HEK293 (cell line): ENCODE results near the gene DLX3.
A peak's percentile ranks its signal among the peaks of the same experiment; 100 is the strongest.

Experiments used
- CTCF ChIA-PET: fragments of 350-600 bp; formaldehyde crosslinking; extraction: SDS; loops from one replicate; lab custom pipeline; 2021; ENCODE audit warnings: antibody characterized with exemption; lab: Yijun Ruan, JAX
- POLR2A ChIA-PET: fragments of 300-600 bp; formaldehyde crosslinking; extraction: SDS; loops from one replicate; lab custom pipeline; 2020; ENCODE audit warnings: antibody characterized with exemption, inconsistent platforms; lab: Yijun Ruan, JAX
- H3K27ac ChIP-seq: fragments of 200-500 bp; sonication (Bioruptor generic); 2 replicates; pipeline ENCODE4 v1.5.1; 2014; ENCODE audit warnings: low read depth, low read length, control low read depth, inconsistent platforms; ENCODE audit errors: extremely low read depth
- H3K36me3 ChIP-seq, 2 experiments: fragments of 200-500 bp in 1 of 2; sonication (Bioruptor generic) in 1 of 2; 1 replicate in 1 of 2; 2 replicates in 1 of 2; pipeline ENCODE4 v1.5.1; 2014 to 2017; ENCODE audit warnings: inconsistent platforms in 2 of 2, low read length in 2 of 2; ENCODE audit not compliant: control insufficient read depth in 2 of 2, insufficient read depth in 1 of 2
- H3K4me1 ChIP-seq: fragments of 200-500 bp; sonication (Bioruptor generic); 2 replicates; pipeline ENCODE4 v1.5.1; 2014; ENCODE audit warnings: mild to moderate bottlenecking, low read length, inconsistent platforms; ENCODE audit not compliant: control insufficient read depth, insufficient read depth
- H3K4me3 ChIP-seq: 2 replicates; pipeline ENCODE4 v1.5.1; 2011; ENCODE audit warnings: low read depth, mild to moderate bottlenecking, control low read depth, low read length, moderate library complexity
- H3K9me3 ChIP-seq: fragments of 200-500 bp; sonication (Bioruptor generic); 2 replicates; pipeline ENCODE4 v1.5.1; 2014; ENCODE audit warnings: low read depth, low read length, inconsistent platforms; ENCODE audit not compliant: control insufficient read depth, insufficient read depth
- EGR2 ChIP-seq: fragments of 450-650 bp; formaldehyde crosslinking; IDR thresholded peaks from 2 replicates; pipeline ENCODE4 v1.5.1; 2016; ENCODE audit warnings: low read depth, missing biosample characterization, missing genetic modification characterization
- ELK4 ChIP-seq: IDR thresholded peaks from 2 replicates; pipeline ENCODE4 v1.6.1; 2011; ENCODE audit warnings: mild to moderate bottlenecking, low read depth, low read length, borderline replicate concordance
- RBAK ChIP-seq: fragments of 450-650 bp; formaldehyde crosslinking; IDR thresholded peaks from 2 replicates; pipeline ENCODE4 v1.5.1; 2016; ENCODE audit warnings: missing biosample characterization, missing genetic modification characterization
- YY1 ChIP-seq: fragments of 450-650 bp; formaldehyde crosslinking; IDR thresholded peaks from 2 replicates; pipeline ENCODE4 v1.5.1; 2018; ENCODE audit warnings: missing biosample characterization, missing genetic modification characterization
- ZFHX2 ChIP-seq: fragments of 450-650 bp; formaldehyde crosslinking; conservative IDR thresholded peaks from 2 replicates; pipeline ENCODE4 v1.5.1; 2016; ENCODE audit warnings: missing biosample characterization, missing genetic modification characterization
- ZFP37 ChIP-seq: fragments of 450-650 bp; formaldehyde crosslinking; IDR thresholded peaks from 2 replicates; pipeline ENCODE4 v1.5.1; 2016; ENCODE audit warnings: missing biosample characterization, missing genetic modification characterization
- ZFP41 ChIP-seq: fragments of 450-650 bp; formaldehyde crosslinking; IDR thresholded peaks from 2 replicates; pipeline ENCODE4 v1.5.1; 2016; ENCODE audit warnings: missing biosample characterization, missing genetic modification characterization, borderline replicate concordance
- ZNF202 ChIP-seq: fragments of 450-650 bp; formaldehyde crosslinking; IDR thresholded peaks from 2 replicates; pipeline ENCODE4 v1.5.1; 2016; ENCODE audit warnings: missing biosample characterization, missing genetic modification characterization, borderline replicate concordance
- ZNF24 ChIP-seq: fragments of 450-650 bp; formaldehyde crosslinking; IDR thresholded peaks from 2 replicates; pipeline ENCODE4 v1.5.1; 2016; ENCODE audit warnings: missing biosample characterization, missing genetic modification characterization
- ZNF391 ChIP-seq: fragments of 450-650 bp; formaldehyde crosslinking; IDR thresholded peaks from 2 replicates; pipeline ENCODE4 v1.5.1; 2016; ENCODE audit warnings: low read depth, missing biosample characterization, missing genetic modification characterization, borderline replicate concordance
- ZNF449 ChIP-seq: fragments of 450-650 bp; formaldehyde crosslinking; IDR thresholded peaks from 2 replicates; pipeline ENCODE4 v1.5.1; 2017; ENCODE audit warnings: missing biosample characterization, mild to moderate bottlenecking, missing genetic modification characterization, moderate library complexity
- ZNF600 ChIP-seq: fragments of 450-650 bp; formaldehyde crosslinking; IDR thresholded peaks from 2 replicates; pipeline ENCODE4 v1.5.1; 2016; ENCODE audit warnings: missing biosample characterization, missing genetic modification characterization
- ZNF629 ChIP-seq: fragments of 450-650 bp; formaldehyde crosslinking; IDR thresholded peaks from 2 replicates; pipeline ENCODE4 v1.5.1; 2017; ENCODE audit warnings: missing biosample characterization, missing genetic modification characterization
- ZNF639 ChIP-seq: fragments of 450-650 bp; formaldehyde crosslinking; IDR thresholded peaks from 2 replicates; pipeline ENCODE4 v1.5.1; 2016; ENCODE audit warnings: missing biosample characterization, missing genetic modification characterization
- ZNF747 ChIP-seq: fragments of 450-650 bp; formaldehyde crosslinking; IDR thresholded peaks from 2 replicates; pipeline ENCODE4 v1.5.1; 2016; ENCODE audit warnings: missing biosample characterization, missing genetic modification characterization
- ZNF785 ChIP-seq: fragments of 450-650 bp; formaldehyde crosslinking; IDR thresholded peaks from 2 replicates; pipeline ENCODE4 v1.5.1; 2016; ENCODE audit warnings: missing biosample characterization, missing genetic modification characterization
- ZNF843 ChIP-seq: fragments of 450-650 bp; formaldehyde crosslinking; IDR thresholded peaks from 2 replicates; pipeline ENCODE4 v1.5.1; 2016; ENCODE audit warnings: missing biosample characterization, missing genetic modification characterization
- ZSCAN4 ChIP-seq: fragments of 450-650 bp; formaldehyde crosslinking; IDR thresholded peaks from 2 replicates; pipeline ENCODE4 v1.5.1; 2017; ENCODE audit warnings: missing biosample characterization, missing genetic modification characterization
- TF ChIP-seq, protein P1 (sequence below): fragments of 450-650 bp; formaldehyde crosslinking; optimal IDR thresholded peaks from 2 replicates; pipeline ENCODE3; 2016; ENCODE audit warnings: missing biosample characterization, mild to moderate bottlenecking, missing genetic modification characterization

Gene DLX3

DNA sequence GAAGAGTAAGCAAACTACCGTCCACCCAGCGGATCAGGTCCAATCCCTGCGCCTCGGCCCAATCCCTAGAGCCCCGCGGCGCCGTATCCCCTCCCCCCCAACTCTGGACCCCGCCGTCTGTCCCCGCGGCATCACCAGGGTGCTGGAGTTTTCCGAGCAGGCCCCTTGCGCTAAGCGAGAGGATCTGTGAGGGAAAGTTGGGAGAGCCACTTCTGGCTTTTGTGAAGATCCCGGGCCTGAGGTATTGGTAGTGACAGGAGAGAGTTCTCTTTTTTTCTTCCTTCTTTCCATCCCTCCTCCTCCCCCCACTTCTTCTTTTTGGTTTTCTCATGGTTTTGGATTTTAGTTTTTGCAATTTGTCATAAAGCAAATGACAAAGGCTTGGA lies 29.5 kb downstream of the DLX3 start (continued):
- TF ChIP-seq ZFP41 (no peak), RBAK (tag by site-specific recombination) (no peak), ZNF24 (no peak), YY1 (no peak)
- TF ChIP-seq, all 188 proteins: peak for 0

- no peak overlapping the region for H3K27ac ChIP-seq
- H3K4me1 ChIP-seq = no peaks in the 10 kb centered on the region
- H3K4me3 ChIP-seq = no peak overlapping the region
- CTCF ChIA-PET = interaction anchor here (1.7 to 4.4 kb wide), 3 partner anchors 12 to 32 kb away, joined by 9 to 21 read pairs (median 18); no protein-coding TSS in a partner anchor
- H3K9me3 ChIP-seq = no peaks in the 10 kb centered on the region
- TF ChIP-seq ZFP37 (tag by site-specific recombination) (no peak), ZNF449 (no peak), ZNF639 (no peak), ZNF843 (no peak)
- TF ChIP-seq, all 188 proteins: peak for 0
- no peaks in the 10 kb centered on the region for H3K36me3 ChIP-seq
- POLR2A ChIA-PET = interaction anchor here (1.1 kb wide), 1 partner anchor 30 kb away, joined by 6 read pairs; the partner anchor contains the start of gene DLX3
These were observed 30.1 kb downstream of the DLX3 start for GRCh38 chr17:49964769-49965523.

DNA sequence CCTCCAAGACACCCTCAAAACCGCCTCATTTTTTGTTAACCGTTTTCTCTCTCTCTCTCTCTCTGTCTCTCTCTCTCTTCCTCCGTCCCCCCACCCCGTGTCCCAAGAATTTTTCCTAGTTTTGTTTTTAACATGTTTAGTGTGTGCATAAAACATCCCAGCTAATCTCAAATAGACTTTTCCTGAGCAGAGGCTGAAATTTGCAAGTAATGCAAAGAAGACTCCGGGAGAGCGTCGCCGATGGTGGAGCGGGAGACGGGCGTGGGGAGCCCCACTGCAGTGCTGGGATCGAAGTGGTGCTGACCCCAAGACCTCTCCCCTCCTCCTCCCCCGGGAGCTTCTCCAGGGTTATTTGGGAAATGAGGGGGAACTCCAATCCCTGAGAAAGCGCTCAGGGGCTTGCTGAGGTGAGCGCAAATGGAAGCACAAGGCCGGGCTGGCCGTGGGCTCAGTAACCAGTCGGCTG lies 30.7 kb downstream of the DLX3 start:
- POLR2A ChIA-PET = interaction anchor here (1.1 kb wide), 1 partner anchor 30 kb away, joined by 6 read pairs; the partner anchor contains the start of gene DLX3
- TF ChIP-seq ELK4 (no peak), ZNF629 (no peak)
- Histone ChIP-seq H3K9me3 (no peaks in the 10 kb centered on the region), H3K4me3 (no peak overlapping the region), H3K4me1 (no peaks in the 10 kb centered on the region), H3K27ac (no peak overlapping the region), H3K36me3 (no peaks in the 10 kb centered on the region)
- CTCF ChIA-PET = interaction anchor here (1.7 to 4.4 kb wide), 2 partner anchors 12 to 33 kb away, joined by 9 to 18 read pairs; no protein-coding TSS in a partner anchor

DNA sequence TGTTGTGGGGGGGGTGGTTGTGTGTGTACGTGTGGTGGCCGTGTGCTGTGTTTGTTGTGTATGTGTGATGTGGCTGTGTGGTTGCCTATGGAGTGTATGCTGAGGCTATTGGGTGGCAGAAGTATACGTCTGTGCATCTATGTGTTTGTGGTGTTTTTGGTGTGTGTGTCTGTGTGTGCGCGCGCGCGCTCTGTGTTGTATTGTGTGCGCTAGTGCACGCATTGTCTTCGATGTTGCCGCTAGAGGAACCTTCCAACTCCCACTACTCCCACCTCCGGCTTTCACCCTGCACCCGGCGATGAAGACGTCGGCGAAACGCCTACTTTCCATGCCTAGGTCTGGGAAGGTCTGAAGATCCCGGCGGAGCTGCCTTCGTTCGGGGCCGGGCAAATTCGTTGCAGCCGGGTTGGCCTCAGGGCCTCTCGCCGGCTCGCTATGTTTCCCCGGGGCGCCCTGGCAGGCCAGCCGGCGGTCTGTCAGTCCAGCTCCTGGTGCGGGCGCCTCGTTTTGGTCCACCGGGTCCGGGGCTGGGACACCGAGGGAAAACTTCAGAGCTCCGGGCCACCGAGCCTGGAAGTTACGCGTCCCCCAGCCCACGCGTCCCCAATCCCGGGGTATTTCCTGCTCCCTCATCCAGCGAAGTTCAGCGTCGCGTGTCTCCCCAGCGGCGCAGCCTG lies 31.3 kb downstream of the DLX3 start:
- H3K4me3 ChIP-seq = no peak overlapping the region
- peak; percentile 74 for TF ChIP-seq ZSCAN4 (tag by site-specific recombination)
- TF ChIP-seq ZNF747 = 0 out of 2 replicates have a peak, but pooled peaks have one; percentile 29
- TF ChIP-seq ZNF391 (tag by site-specific recombination) = no peak
- no peak for TF ChIP-seq ZNF843
- TF ChIP-seq YY1 = no peak
- TF ChIP-seq, protein P1, sequence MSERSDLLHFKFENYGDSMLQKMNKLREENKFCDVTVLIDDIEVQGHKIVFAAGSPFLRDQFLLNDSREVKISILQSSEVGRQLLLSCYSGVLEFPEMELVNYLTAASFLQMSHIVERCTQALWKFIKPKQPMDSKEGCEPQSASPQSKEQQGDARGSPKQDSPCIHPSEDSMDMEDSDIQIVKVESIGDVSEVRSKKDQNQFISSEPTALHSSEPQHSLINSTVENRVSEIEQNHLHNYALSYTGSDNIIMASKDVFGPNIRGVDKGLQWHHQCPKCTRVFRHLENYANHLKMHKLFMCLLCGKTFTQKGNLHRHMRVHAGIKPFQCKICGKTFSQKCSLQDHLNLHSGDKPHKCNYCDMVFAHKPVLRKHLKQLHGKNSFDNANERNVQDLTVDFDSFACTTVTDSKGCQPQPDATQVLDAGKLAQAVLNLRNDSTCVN = peak; percentile 19
- TF ChIP-seq ZNF600 (tag by site-specific recombination) = 0 out of 2 replicates have a peak, but pooled peaks have one; percentile 9
- TF ChIP-seq EGR2 (tag by site-specific recombination) = peak; percentile 55
- no peak for TF ChIP-seq ZNF785 (tag by site-specific recombination)
- TF ChIP-seq ZNF202 (tag by site-specific recombination) = no peak
- TF ChIP-seq ZFHX2 (tag by site-specific recombination) = peak; percentile 44; the same call in 1 of the 2 replicates
- CTCF ChIA-PET = interaction anchor here (0.6 to 4.4 kb wide), 3 partner anchors 11 to 98 kb away, joined by 3 to 18 read pairs (median 9); no protein-coding TSS in a partner anchor
- H3K36me3 ChIP-seq = no peaks in the 10 kb centered on the region
- POLR2A ChIA-PET = interaction anchor here (1.1 kb wide), 1 partner anchor 31 kb away, joined by 6 read pairs; the partner anchor contains the start of gene DLX3
- H3K9me3 ChIP-seq = no peaks in the 10 kb centered on the region
- H3K27ac ChIP-seq = no peak overlapping the region
- H3K4me1 ChIP-seq = no peaks in the 10 kb centered on the region
